ENCODE measurements around the gene ABCC3. TPM values are rescaled to one million over a fixed set of nuclear protein-coding genes. Genes with fewer than 3 reads are reported as not detected.
A peak's percentile ranks its signal among the peaks of the same experiment; 100 is the strongest.

The ABCC3 gene
- total RNA-seq, 3 donors from 2014 or later, result 6.1 to 122 (median 81.0) TPM

GRCh38 chr17:50715471-50715870 is 80.8 kb downstream of the ABCC3 start:
- no peak for DNase-seq (ENCODE audit: low spot score in 2 of 2)
- TF ChIP-seq CTCF (IDR thresholded peaks at IDR 0.05) (no peak), POLR2A (IDR thresholded peaks at IDR 0.05) (no peak), POLR2AphosphoS5 (IDR thresholded peaks at IDR 0.05) (no peak)
- no peaks in the 10 kb centered on the region for H3K9me3 ChIP-seq
- H3K27me3 ChIP-seq, result no peaks in the 10 kb centered on the region
- intact Hi-C loops (cut with DNase I; ENCODE audit: low total_unique reads), result no loop called here
- H3K27ac ChIP-seq, result no peak overlapping the region
- H3K36me3 ChIP-seq, result no peaks in the 10 kb centered on the region
- H3K4me1 ChIP-seq, result no peaks in the 10 kb centered on the region
- H3K4me3 ChIP-seq, result no peak overlapping the region

DNA sequence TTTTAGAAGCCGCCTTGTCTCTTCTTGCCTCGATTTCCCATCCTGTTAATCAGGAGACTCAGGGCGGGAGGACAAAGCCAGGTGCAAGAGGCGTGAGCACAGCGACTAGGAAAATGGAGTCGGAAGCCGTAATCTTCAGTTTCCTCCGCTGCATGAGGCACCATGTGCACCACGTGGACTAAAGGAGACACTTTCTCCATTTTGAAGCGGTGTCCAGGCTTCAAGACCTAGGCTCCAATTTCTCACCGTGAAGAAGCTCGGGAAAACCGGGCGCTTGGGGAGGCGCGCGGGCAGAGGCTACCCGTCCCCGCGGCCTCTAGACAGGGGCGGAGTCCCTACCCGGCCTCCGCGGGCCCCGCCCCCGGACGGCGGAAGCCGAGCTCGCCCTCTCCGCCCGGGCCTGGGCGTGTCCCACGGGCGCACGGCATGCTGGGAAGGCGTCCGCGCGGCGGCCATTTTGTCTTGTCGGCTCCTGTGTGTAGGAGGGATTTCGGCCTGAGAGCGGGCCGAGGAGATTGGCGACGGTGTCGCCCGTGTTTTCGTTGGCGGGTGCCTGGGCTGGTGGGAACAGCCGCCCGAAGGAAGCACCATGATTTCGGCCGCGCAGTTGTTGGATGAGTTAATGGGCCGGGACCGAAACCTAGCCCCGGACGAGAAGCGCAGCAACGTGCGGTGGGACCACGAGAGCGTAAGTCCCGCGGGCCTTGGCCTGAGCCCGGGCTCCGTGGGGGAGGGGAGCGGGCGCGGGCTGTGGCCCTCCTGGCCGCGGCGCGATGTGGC is 84.7 kb downstream of the ABCC3 start, which contains the start of gene LUC7L3:
Gene LUC7L3, plus strand, starts transcription at position 460 of the 780 bp plus-strand sequence. Its CDS starts 130 bp downstream, at position 590.
- intact Hi-C loops (cut with DNase I; ENCODE audit: low total_unique reads), result loop anchor here (1.0 kb wide), 1 partner anchor 8 kb away; no protein-coding TSS in a partner anchor
- Histone ChIP-seq H3K9me3 (no peaks in the 10 kb centered on the region), H3K4me3 (peak within 1 kb of the TSS; percentile 77 to 89 (median 84)), H3K27me3 (no peaks in the 10 kb centered on the region), H3K27ac (peak within 1 kb of the TSS; percentile 96 to 97), H3K36me3 (no peaks in the 10 kb centered on the region), H3K4me1 (peaks cover 0 to 27% of the 10 kb centered on the region in 2 donors)
- no peak for TF ChIP-seq CTCF (IDR thresholded peaks at IDR 0.05)
- peak; percentile 92 to 96 (median 96) for TF ChIP-seq POLR2AphosphoS5 (IDR thresholded peaks at IDR 0.05)
- TF ChIP-seq POLR2A (IDR thresholded peaks at IDR 0.05), result peak; percentile 79
- DNase-seq (ENCODE audit: low spot score in 2 of 2), result peak; percentile 92 to 94

- DNase-seq (ENCODE audit: low spot score in 2 of 2), result no peak
- H3K36me3 ChIP-seq, result no peaks in the 10 kb centered on the region
- no peaks in the 10 kb centered on the region for H3K27me3 ChIP-seq
- H3K27ac ChIP-seq, result peak overlapping the region; percentile 96 to 97
- intact Hi-C loops (cut with DNase I; ENCODE audit: low total_unique reads), result loop anchor here (1.0 kb wide), 1 partner anchor 7 kb away; no protein-coding TSS in a partner anchor
- H3K4me1 ChIP-seq, result peaks cover 0 to 27% of the 10 kb centered on the region in 2 donors
- peak overlapping the region; percentile 77 to 89 (median 84) for H3K4me3 ChIP-seq
- H3K9me3 ChIP-seq, result no peaks in the 10 kb centered on the region
- TF ChIP-seq POLR2A (IDR thresholded peaks at IDR 0.05) (no peak), POLR2AphosphoS5 (IDR thresholded peaks at IDR 0.05) (no peak), CTCF (IDR thresholded peaks at IDR 0.05) (no peak)
These were observed 85.5 kb downstream of the ABCC3 start for GRCh38 chr17:50719924-50720794.

DNA sequence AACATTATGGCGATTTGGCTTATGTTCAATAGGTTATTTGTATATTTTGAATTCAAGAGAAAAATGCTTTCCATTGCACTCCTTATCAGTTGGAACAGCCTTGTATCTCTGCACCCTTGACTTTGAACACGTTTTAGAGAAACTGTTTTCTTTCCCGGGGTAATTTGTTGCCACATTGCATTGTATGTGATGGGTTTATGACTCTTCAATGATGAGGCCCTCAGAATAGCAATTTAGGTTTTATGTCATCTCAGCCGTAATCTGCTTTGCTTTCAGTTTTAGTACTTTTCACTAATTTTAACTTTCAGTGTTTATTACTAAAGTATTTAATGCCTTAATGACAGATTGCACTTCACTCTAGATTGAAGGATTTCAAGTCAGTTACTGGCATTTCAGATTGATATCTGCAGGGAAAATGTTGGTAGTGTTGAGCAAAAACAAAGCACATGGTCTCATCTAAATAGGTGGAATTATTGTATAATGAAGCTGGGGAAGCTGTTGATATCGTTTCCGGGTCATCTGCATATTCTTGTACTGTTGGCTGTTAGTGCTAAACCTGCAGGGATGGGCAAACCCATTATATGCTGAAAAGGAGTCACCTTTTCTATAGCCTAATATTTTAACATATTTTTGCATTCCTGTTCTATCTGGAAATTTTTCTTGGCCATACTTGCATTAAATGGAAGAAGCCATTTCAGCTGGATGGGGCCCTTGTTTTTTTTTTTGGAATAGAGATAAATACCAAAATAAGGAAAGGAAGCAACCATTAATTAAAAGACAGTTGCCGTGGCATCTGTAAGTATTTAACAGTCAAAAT is 86.7 kb downstream of the ABCC3 start:
- Histone ChIP-seq H3K9me3 (no peaks in the 10 kb centered on the region), H3K36me3 (no peaks in the 10 kb centered on the region), H3K4me3 (peak overlapping the region; percentile 77 to 89 (median 84)), H3K27ac (peak overlapping the region in 1 of 2 donors; percentile 19), H3K27me3 (no peaks in the 10 kb centered on the region), H3K4me1 (peaks cover 0 to 27% of the 10 kb centered on the region in 2 donors)
- no peak for DNase-seq (ENCODE audit: low spot score in 2 of 2)
- no peak for TF ChIP-seq POLR2AphosphoS5 (IDR thresholded peaks at IDR 0.05)
- no peak for TF ChIP-seq POLR2A (IDR thresholded peaks at IDR 0.05)
- no peak for TF ChIP-seq CTCF (IDR thresholded peaks at IDR 0.05)
- intact Hi-C loops (cut with DNase I; ENCODE audit: low total_unique reads), result no loop called here

Measured in breast epithelium (tissue), 4 donors.